Eye (tissue), 1 donor: ENCODE data around the gene BIRC5.
A peak's percentile ranks its signal among the peaks of the same experiment; 100 is the strongest.

Source experiments
- DNase-seq: peaks from one replicate; pipeline ENCODE4 v3.0.0-alpha.2; 2015

BIRC5 gene

DNA sequence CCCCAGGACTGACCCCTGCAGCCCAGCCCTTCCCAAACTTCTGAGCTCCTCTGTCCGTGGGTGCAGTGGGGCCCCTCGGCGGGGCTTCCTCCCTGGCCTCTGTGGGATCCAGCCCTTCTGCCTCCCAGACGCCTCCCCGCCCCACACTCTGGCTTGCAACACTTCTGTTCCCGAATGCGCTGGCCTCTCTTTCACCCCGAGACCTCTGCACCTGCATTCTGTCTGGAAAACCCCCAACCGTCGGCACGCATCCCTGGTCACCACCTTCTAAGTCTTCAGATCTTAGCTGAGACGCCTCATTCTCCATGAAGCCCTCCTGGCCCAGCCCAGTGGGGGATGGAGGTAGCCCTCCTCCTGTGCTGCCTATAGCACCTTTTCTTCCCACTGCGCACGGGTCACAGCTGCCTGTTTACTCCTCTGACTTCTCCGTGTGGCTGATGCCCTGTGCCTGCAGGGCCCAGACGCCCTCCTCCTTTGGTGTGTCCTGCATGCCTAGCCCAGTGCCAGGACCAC is 43.8 kb downstream of the BIRC5 start:
- peak; percentile 33 for DNase-seq

DNA sequence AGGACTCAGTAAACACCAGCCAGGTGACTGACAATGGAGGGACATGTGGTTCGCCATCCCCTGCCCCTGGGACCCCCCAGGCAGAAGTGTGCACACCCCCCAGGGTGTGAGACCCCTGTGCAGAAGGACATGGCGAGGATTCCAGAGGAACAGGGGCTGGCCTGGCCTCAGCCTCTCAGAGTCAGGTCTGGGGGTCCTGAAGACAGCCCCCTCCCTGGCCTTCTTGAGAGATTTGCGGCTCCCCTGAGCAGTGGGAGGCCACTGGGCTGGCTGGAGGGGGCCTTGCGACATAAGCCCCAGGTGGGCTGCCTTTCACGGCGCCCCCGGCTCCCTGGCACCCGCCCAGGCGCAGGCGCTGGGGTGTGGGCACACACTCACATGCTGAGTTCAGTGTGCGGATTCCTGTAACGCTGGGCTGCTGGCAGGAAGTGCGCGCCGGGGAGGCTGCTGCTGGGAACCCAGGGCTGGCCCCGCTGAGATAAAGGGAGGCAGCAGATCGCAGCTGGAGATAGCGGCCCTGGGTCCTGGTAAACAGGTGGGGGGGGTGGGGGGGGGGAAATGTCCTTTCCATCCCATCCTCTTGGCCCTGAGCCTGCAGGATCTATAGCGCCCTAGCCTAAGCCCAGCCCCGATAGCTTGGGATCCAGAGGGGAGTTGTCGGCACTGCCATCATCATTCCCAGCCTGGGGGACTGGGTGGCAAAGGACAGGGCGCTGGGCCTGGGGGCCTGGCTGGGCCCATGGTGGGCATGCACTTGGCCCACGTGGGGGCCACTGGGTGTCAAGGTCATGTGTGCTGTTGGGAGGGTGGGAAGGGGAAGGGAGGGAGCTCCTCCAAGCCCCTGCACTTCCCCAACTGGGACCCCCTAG is 44.5 kb downstream of the BIRC5 start:
- DNase-seq: peak; percentile 37

- no peak for DNase-seq
Measured at GRCh38 chr17:78259192-78259554, 45.1 kb downstream of the BIRC5 start.

- peak; percentile 36 for DNase-seq
Measured at GRCh38 chr17:78263063-78263735, 49.1 kb downstream of the BIRC5 start.

DNA sequence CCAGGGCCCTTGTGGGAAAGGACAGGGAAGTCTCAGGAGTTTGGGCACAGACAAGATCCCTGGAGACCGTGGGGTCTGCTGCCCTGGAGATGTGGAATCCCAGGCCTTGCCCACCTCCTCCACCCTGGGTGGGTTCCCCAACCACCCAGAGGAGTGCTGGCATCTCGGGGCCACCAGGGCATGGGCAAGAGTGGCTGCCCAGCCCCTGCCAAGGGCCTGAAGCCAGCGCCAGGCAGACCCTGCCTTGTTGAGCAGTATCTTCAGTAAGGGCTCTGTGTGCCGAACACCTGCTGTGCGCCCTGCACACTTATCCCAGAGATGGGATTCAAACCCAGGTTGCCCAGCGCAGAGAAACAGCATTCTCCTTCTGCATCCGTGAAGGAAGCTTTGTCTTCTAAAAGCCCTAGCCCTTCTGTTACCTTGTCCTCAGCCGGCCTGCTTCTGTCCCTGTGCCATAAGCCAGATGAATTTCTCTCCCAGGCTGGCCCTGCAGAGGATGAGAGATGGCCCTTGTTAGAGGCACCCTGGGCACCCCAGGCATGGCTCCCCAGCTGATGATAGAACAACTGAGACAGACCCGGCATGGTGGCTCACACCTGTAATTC is 49.8 kb downstream of the BIRC5 start:
- DNase-seq: no peak

DNA sequence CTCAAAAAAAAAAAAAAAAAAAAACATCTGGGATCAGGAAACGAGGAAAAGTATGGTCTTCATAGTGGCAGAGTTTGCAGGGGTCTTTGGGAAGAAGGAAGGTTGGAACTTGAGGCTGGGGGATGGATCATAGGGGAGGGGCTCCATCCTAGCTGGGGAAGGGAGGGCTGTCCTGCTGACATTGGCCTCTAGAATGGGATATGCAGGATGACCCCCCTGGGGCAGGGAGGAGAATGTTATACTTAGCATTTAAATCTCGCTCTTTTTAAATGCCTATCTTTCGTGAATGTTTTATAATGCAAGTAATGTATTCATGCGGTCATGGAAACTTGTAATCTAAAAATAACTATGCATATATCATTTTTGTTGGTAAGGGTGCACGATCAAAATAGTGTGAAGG is 50.5 kb downstream of the BIRC5 start:
- DNase-seq: no peak

DNA sequence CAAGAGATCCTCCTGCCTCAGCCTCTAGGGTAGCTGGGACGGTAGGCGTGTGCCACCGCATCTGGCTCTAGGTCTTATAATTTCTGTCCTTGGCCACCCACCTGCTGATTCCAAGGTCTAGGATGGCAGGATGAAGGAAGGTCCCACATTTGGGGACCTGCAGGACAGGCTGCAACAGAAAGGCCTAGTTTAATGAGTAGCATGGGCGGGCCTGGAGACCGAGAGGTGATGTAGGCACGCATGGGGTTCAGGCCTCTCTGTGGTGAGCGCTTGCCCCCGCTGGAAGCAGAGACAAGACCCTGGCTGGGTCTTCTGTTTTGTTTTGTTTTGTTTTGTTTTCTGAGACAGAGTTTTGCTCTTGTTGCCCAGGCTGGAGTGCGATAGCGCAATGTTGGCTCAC is 51.1 kb downstream of the BIRC5 start:
- DNase-seq: no peak

- DNase-seq: no peak
Measured at GRCh38 chr17:78266231-78266631, 52.2 kb downstream of the BIRC5 start.

DNA sequence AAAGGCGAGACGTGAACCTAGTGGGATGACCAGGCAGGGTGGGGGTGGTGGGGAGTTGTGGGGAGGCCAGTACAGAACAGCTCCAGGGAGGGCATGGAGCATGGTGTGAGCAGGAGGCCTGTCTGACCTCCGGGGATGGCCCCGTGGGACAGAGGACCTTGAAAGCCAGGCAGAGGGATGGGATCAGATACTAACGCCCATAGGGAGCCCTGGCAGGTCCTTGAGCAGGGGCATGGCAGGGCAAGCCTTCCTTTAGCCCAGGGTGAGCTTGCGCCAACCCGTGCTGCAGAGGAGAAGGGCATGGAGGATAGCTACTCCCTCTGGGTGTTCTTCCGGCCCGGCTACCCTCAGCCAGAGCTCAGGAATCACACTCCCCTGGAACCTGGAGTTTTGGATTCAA is 52.7 kb downstream of the BIRC5 start:
- no peak for DNase-seq

- DNase-seq: peak; percentile 64
Measured at GRCh38 chr17:78267253-78268073, 53.4 kb downstream of the BIRC5 start.

DNA sequence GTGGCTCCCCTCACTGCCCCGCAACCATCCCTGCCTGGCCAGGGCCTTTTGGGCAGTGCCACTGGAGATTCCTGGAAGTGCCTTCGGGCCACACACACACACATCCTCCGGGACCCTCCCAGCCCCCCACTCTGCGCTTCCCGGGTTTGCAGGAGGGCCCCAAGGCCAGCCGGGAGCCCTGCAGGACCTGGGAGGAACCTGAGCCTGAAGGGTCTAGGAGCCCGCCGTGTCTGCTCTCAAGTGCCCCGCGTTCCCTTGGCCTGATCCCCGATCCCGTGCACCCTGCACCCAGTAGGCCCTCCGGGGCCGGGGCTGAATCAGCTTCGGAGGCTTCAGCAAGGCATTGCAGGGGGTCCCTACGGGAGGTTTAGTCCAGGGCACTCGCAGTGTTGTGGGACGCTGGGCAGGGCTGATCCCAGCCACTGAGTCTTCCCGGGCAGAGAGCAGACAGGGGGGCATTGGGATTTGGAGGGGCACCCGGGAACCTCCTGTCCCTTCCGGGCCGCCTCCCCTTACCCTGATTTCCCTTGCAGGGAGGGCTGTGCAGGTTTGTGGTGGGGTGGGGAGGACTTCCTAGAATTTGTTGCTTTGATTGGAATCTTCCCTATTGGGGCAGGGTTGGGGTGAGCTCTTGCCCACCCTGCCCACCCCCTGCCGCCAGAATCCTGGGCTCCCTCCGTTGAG is 54.3 kb downstream of the BIRC5 start:
- peak; percentile 38 for DNase-seq

DNA sequence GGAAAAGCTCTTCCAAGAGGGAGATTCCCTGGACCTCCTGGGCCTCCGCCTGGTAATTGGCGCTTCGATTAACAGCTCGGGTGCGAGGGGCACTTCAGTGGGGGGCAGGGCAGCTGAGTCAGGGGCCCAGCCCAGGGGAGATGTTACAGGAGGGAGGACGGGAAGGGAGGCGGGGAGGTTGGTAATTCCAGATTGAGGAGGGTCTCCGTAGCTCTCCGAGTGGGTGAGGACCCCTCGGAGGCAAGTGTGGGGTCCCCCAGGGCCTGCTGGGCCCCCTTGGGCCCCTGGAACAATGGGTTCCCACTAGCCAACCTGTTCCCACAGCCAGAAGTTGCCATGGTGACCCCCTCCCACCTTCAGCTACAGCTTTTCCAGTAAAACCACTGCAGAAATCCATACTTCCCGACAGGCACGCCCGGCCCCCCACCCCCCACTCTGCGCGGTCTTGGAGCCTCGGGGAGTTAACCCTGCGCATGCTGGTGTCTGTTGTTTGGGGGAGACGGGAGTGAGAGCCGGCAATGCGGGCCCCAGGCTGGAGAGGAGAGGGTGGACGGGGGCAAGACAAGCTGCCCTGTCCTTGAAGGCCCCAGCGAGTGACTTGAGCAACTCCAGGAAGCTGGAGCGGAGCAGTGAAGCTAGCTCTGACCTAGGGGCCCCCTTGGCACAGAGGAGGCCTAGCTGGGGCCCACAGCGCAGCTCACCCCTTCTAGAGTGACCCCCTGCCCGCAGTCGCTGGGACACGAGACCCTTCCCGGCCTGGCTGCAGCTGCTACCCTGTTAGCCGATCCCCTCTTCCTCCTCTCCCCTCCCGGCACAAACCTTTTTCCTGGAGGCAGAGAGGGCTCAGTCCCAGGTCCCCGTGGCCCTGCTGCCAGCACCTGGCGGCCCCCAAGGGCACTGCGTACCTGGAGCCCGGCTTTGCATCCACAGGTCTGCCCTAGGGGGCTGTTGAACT is 55.2 kb downstream of the BIRC5 start:
- DNase-seq: peak; percentile 85

- peak; percentile 77 for DNase-seq
Measured at GRCh38 chr17:78269955-78270381, 55.9 kb downstream of the BIRC5 start.

- DNase-seq: no peak
Measured at GRCh38 chr17:78271419-78272170, 57.5 kb downstream of the BIRC5 start.

DNA sequence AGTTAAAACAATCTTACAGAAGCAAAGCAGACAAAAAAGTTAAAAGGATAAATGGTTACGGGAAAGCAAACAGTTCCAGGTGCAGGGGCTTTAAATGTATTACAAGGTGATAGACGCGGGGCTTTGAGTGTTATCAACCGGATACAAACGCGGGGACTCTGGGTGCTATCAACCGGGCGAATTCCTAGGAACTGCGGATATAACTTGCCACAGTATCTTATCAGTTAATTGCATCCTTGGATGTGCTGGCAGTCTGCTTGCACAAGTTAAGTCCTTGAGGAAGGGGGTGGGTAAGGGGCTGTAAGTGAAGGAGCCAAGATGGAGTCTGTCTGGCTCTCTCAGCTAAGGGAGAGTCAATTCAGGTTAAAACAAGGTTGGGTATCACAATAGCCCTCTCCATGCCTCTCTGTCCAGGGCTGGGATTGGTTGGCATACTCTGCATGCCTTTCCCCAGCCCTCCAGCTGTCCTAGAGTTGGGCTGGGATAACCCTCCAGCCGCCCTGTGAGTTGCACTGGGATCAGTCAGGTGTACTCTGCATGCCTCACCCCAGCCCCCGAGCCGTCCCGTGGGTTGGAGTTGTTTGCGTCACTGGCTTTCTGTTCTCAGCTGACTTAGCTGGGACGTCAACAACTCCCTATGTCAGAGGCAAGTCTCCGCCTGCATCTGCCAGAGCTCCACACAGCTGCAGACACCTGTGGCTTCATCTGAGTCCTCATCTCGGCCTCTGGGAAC is 58.3 kb downstream of the BIRC5 start:
- DNase-seq: peak; percentile 75

DNA sequence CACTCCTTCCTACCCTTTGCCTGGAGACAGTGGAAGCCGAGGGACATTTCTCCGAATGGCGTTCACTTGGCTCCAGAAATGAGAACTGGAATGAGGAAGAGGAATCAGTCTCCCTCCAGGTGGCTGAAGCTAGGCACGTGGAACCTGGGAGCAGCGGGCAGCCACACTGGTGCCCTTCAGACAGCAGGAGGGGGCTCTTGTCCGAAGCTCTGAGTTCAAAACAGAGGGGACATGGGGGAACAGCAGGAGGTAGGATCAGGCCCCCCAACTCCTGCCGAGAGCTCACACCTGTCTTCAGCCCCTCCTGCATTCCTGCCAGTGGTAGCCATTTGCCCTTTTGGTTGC is 58.8 kb downstream of the BIRC5 start:
- no peak for DNase-seq

- DNase-seq: no peak
Measured at GRCh38 chr17:78273813-78274212, 59.8 kb downstream of the BIRC5 start.
